Measurements from ENCODE around the gene ASB18.

The ASB18 gene

DNA sequence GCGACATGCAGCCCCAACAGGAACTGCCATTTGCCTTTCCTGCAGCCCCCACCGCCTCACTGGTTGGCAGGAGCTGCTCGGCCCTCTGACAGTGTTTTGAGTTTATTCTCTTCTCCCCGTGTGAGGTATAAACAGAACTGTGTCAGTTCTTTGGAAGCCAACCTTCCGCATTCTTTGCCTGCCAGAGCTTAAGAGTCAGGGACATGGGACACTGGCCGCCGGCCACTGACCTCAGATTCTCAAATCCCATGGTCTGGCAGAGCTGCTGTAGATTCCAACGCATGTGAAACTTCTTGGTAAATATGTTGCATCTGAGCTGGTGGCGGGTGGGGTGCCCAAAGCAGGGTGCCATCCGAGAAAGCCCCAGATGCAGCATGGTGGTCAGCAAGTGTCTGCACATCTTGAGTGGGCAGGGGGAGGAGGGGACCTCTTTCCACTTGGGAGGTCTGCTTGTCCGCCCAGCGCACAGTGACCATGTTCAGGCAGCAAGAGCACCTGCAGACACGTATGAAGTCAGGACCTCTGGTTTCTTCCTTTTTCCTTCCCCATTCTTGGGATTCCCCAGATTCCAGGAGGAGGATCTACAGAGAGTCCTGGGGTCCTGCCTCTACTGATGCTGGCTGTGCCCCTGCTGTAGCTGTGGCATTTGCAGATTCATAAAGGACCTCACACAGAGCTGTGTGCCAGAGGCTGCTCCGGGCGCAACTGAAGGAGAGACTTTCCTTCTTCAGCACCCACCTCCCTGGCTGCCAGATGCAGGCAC, 23.8 kb downstream of the ASB18 start:
- no peaks in the 10 kb centered on the region for H3K36me3 Mint-ChIP-seq (ENCODE audit: low read depth)
- no peak overlapping the region for H3K27ac Mint-ChIP-seq
- H3K4me1 Mint-ChIP-seq (ENCODE audit: low read depth), result no peaks in the 10 kb centered on the region
- no peaks in the 10 kb centered on the region for H3K9me3 Mint-ChIP-seq
- H3K4me3 Mint-ChIP-seq, result no peak overlapping the region
- peaks cover 32% of the 10 kb centered on the region for H3K27me3 Mint-ChIP-seq

DNA sequence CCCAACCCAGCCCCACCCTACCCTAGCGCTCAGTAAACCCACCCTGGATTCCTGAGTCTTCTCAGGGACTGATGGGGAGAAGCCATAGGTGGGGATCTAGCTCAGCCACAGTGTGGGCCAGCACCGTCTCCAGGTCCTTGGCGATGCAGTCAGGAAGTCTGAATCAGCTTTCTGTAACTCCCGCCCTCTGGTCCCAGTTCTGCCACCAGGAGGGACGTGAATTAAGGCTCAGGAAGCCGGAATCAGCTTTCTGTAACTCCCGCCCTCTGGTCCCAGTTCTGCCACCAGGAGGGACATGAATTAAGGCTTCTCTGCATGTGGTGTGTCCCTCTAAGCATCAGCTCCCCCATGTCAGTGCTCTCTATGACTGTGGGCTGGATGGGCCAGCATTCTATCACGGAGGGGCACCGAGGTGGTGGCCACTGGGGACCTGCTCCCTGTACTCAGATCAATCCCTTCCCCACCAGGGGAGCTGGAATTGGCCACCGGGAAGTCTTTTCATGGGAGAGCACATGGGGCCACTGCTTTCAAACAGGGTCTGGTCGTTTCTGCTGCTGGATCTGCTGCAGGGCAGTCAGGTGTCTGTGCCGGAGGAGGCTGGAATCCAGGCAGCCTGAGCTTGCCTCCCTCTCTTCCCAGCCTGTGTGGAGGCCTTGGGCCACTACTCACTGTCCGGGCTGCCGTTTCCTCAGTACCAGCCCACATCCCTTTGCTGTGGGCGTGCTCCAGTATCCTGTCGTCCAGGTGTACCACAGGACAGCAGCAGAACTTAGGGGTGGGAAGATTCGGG, 24.7 kb downstream of the ASB18 start:
- no peaks in the 10 kb centered on the region for H3K9me3 Mint-ChIP-seq
- no peaks in the 10 kb centered on the region for H3K36me3 Mint-ChIP-seq (ENCODE audit: low read depth)
- H3K4me3 Mint-ChIP-seq, result no peak overlapping the region
- no peaks in the 10 kb centered on the region for H3K4me1 Mint-ChIP-seq (ENCODE audit: low read depth)
- H3K27ac Mint-ChIP-seq, result no peak overlapping the region
- H3K27me3 Mint-ChIP-seq, result peaks cover 41% of the 10 kb centered on the region

DNA sequence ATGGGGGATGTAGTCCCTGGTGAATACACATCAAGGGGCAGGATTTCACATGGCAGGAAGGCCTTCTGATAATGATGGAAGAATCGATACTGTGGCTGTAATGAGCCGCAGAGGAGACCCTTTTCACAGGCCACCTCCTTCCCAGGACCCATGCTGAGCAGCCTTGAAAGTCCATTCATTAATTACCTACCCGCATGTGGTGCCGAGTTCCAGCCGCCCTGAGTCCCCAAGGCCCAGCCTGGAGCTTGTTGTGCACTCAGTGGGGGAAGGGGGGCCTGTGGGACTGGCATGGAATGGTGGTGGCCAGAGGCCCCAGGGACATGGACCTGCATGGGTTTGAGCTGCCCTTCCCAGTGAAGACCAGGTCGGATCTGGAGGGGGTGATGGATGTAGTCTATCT, 25.5 kb downstream of the ASB18 start:
- Mint-ChIP-seq H3K4me1 (ENCODE audit: low read depth) (no peaks in the 10 kb centered on the region), H3K4me3 (no peak overlapping the region), H3K27me3 (peaks cover 44% of the 10 kb centered on the region), H3K9me3 (no peaks in the 10 kb centered on the region), H3K36me3 (ENCODE audit: low read depth) (no peaks in the 10 kb centered on the region), H3K27ac (no peak overlapping the region)

DNA sequence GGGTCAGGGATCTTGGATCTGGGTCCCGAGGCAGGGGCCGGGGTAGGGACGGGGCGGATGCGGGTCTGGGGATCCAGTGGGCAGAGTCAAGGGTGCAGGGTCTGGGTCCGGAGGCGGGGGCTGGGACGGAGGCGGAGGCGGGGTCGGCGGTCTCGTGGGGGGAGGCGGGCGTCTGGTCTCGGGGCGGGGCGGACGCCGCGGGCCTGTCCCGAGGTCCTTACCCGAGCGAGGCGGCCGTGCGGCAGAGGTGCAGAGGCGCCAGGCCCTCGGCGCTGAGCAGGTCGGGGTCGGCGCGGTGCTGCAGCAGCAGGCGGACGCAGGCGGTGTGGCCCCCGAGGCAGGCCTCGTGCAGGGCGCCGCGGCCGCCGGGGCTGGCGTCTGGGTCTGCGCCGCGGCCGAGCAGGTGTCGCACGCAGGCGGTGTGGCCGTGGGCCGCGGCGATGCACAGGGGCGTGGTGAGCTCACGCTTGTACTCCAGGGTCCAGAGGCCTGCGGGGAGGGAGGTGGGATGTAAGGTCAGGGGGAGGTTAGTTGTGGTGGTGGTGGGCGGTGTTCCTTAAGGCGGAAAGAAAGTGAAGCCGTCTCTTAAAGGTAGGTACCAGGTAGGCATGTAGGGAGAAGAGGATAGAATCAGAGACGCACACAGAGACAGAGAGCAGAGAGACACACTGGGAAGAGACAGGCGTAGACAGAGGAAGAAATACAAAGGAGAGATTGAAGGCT, 26.6 kb downstream of the ASB18 start:
- no peaks in the 10 kb centered on the region for H3K4me1 Mint-ChIP-seq (ENCODE audit: low read depth)
- H3K27me3 Mint-ChIP-seq, result peaks cover 44% of the 10 kb centered on the region
- H3K27ac Mint-ChIP-seq, result no peak overlapping the region
- H3K9me3 Mint-ChIP-seq, result no peaks in the 10 kb centered on the region
- H3K4me3 Mint-ChIP-seq, result no peak overlapping the region
- no peaks in the 10 kb centered on the region for H3K36me3 Mint-ChIP-seq (ENCODE audit: low read depth)

DNA sequence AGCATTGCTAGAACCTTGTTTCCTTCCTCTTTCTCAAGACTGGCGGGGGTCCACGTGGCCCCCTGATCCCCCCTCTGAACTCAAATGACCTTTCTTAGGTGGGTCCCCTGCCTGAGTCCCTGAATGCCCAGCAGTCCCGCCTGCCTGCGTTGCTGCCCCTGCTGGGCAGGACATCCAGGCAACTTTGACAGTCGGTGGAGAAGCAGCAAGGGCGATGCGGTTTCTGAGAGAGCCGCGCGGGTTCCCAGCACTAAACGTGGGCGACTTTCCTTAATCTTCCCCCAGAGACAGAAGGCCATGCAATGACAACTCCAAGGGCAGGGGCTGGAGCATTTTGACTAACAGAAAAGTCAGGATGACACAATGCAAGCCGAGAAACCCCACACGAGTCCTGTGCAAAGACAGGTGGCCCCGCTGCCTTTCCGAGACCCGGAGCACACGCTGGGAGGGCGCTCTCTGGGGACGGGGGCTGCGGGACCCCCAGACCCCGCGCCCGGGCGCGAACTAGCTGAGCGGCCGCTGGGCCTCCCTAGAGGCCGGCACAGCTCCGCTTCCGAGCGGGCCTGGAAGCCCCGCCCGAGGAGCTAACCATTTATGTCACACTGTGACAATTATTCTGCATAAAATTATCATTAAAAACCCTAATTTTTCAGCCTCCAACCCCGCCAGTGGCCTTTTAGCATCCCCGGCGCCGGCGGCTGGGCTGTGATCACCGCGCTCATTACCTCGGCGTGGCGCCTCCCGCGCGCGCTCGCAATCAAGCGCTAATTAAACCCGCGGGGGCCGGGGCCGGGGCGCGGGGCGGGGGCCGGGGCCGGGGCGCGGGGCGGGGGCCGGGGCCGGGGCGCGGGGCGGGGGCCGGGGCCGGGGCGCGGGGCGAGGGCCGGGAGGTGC, 27.4 kb downstream of the ASB18 start:
- Mint-ChIP-seq H3K27ac (no peak overlapping the region), H3K36me3 (ENCODE audit: low read depth) (no peaks in the 10 kb centered on the region), H3K9me3 (no peaks in the 10 kb centered on the region), H3K4me1 (ENCODE audit: low read depth) (no peaks in the 10 kb centered on the region), H3K4me3 (no peak overlapping the region), H3K27me3 (peaks cover 44% of the 10 kb centered on the region)

DNA sequence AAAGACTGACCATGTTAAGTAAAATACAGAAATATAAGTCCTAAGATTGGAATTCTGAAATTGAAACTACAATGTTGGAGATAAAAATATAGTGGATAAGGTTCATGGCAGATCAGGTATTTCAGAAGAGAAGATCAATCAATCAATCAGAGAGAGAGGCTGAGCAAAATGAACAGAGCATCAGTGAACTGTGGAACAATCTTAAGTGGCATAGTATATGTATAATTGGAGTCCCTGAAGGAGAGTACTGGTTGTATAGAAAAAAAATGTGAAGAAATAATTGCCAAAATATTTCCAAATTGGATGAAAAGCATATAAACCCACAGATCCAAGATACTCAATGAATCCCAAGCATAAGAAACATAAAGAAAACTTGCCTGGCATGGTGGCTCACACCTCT, 35.0 kb downstream of the ASB18 start:
- H3K36me3 Mint-ChIP-seq (ENCODE audit: low read depth), result no peaks in the 10 kb centered on the region
- peaks cover 25% of the 10 kb centered on the region for H3K9me3 Mint-ChIP-seq
- no peak overlapping the region for H3K4me3 Mint-ChIP-seq
- H3K27ac Mint-ChIP-seq, result no peak overlapping the region
- no peaks in the 10 kb centered on the region for H3K4me1 Mint-ChIP-seq (ENCODE audit: low read depth)
- H3K27me3 Mint-ChIP-seq, result peaks cover 15% of the 10 kb centered on the region

DNA sequence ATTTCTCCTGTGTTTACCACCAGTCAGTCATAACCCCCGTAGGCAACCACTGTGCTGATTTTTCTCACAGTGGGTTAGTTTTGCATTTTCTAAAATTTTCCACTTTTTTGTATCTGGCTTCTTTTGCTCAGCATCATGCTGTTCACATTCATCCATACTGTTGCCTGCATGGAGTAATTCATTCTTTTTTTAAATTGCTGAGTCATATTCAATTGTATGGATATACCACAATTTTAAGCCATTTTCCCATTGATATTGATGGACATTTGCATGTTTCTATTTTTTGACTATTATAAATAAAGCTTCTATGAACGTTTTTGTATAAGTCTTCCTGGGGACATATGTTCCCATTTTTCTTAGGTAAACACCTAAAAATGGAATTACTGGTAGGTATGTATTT, 40.5 kb downstream of the ASB18 start:
- Mint-ChIP-seq H3K4me3 (no peak overlapping the region), H3K36me3 (ENCODE audit: low read depth) (no peaks in the 10 kb centered on the region), H3K27ac (no peak overlapping the region), H3K27me3 (peaks cover 13% of the 10 kb centered on the region), H3K9me3 (peaks cover 18% of the 10 kb centered on the region), H3K4me1 (ENCODE audit: low read depth) (no peaks in the 10 kb centered on the region)

DNA sequence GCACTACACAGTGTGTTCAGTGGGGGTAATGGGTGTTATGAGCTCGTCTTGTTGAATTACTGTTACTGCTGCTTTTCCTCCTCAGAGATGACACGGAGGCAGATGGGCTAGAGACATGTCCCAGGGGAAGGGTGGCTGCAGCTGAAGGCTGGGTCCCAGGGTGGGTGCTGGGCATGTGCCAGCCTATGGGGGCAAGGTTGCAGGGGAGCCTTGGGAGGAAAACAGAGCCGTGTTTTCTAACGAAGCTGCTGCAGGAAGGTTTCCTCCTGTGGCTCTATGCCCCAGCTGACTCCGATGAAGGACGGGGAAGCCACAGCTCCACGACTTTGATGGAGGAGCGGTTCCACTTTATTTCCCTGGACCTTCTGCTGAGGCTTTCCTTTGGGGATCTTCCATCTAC, 42.4 kb downstream of the ASB18 start:
- no peaks in the 10 kb centered on the region for H3K36me3 Mint-ChIP-seq (ENCODE audit: low read depth)
- peaks cover 12% of the 10 kb centered on the region for H3K9me3 Mint-ChIP-seq
- no peak overlapping the region for H3K4me3 Mint-ChIP-seq
- H3K27me3 Mint-ChIP-seq, result peaks cover 11% of the 10 kb centered on the region
- no peak overlapping the region for H3K27ac Mint-ChIP-seq
- H3K4me1 Mint-ChIP-seq (ENCODE audit: low read depth), result no peaks in the 10 kb centered on the region

DNA sequence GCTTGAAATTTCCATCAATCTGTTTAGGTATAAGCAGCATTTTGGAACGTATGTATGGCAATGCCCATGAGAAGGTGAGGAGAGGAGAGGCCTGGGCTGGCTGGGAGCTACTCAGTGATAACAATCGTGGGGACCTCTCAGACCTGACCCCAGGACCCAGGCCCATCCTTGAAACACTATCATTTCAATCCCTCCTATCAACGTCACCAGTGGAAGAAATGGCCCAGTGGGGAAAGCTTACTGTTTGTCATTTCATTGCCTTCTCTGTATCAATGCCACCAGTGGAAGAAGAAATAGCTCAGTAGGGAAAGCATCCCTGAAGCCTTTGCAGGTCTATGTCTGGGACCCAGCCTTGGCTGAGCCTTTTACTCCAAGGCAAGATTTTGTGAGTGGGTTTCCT, 44.8 kb downstream of the ASB18 start:
- Mint-ChIP-seq H3K27me3 (peaks cover 23% of the 10 kb centered on the region), H3K4me3 (no peak overlapping the region), H3K27ac (no peak overlapping the region), H3K9me3 (peaks cover 9% of the 10 kb centered on the region), H3K4me1 (ENCODE audit: low read depth) (no peaks in the 10 kb centered on the region), H3K36me3 (ENCODE audit: low read depth) (no peaks in the 10 kb centered on the region)

DNA sequence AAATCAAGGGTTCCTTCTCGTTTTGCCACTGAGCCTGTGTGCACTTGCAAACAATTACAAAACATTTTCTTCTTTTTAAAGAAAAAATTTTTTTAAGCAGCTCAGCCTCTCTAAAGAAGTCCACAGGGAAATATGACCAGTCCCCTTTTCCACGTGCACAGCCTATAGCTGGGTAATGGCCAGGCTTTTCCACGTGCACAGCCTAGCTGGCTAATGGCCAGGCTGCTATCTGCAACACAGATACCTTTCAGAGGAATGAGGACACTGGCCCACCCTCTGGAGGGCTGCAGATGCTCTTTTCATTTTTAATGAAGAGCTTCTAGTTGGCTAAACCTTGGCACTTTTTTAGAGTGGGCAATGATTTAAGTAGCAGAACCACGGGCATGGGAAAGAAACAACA, 46.3 kb downstream of the ASB18 start:
- no peaks in the 10 kb centered on the region for H3K36me3 Mint-ChIP-seq (ENCODE audit: low read depth)
- no peak overlapping the region for H3K27ac Mint-ChIP-seq
- H3K4me3 Mint-ChIP-seq, result no peak overlapping the region
- H3K27me3 Mint-ChIP-seq, result peaks cover 31% of the 10 kb centered on the region
- no peaks in the 10 kb centered on the region for H3K9me3 Mint-ChIP-seq
- no peaks in the 10 kb centered on the region for H3K4me1 Mint-ChIP-seq (ENCODE audit: low read depth)

DNA sequence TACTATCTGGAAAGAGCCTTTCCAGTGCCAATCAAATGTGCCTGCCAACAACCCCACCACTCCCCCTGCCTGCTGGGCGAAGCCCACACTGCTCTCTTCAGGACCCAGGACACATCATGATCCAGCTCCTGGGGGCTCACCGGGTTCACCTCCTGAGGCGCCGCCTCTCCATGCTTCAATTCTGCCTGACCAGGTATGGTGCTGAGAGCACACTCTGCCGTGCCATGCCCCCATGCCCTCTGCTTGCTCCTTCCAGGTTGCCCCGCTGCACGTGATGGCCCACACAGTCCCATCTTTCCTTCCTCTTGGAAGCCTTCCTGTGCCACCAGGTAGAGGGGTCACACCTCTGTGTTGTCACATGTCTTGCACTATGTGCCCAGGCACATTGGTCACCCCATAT, 47.5 kb downstream of the ASB18 start:
- H3K36me3 Mint-ChIP-seq (ENCODE audit: low read depth), result no peaks in the 10 kb centered on the region
- H3K9me3 Mint-ChIP-seq, result no peaks in the 10 kb centered on the region
- no peaks in the 10 kb centered on the region for H3K4me1 Mint-ChIP-seq (ENCODE audit: low read depth)
- H3K27ac Mint-ChIP-seq, result no peak overlapping the region
- no peak overlapping the region for H3K4me3 Mint-ChIP-seq
- peaks cover 30% of the 10 kb centered on the region for H3K27me3 Mint-ChIP-seq

DNA sequence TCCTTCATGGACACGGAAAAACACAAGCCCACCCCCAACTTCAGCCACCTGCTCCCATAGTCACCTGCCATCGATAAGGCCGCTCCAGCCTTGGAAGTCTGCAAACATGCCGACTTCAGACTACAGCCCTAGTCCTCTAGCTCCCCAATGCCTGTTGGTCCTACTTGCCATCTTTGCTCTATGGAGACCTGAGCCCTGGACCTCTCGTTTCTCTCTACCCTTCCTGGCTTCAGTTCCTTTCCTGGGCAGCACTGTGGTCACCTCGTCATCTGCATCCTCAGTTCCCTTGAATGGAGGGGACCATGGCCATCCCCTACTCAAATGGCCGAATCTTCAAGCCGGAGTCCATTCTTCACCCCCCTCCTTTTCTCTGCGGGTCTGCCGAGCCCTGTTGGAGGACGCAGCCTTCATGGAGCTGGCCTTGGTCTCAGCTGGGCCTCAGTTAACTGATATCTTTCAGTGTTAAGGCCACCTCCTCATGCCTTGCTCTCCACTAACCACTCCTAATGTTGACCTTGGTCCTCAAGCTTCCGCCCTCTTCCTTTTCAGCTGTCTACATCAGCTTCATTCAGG, 48.4 kb downstream of the ASB18 start:
- Mint-ChIP-seq H3K27me3 (peaks cover 31% of the 10 kb centered on the region), H3K4me1 (ENCODE audit: low read depth) (no peaks in the 10 kb centered on the region), H3K27ac (no peak overlapping the region), H3K9me3 (no peaks in the 10 kb centered on the region), H3K36me3 (ENCODE audit: low read depth) (no peaks in the 10 kb centered on the region), H3K4me3 (no peak overlapping the region)

DNA sequence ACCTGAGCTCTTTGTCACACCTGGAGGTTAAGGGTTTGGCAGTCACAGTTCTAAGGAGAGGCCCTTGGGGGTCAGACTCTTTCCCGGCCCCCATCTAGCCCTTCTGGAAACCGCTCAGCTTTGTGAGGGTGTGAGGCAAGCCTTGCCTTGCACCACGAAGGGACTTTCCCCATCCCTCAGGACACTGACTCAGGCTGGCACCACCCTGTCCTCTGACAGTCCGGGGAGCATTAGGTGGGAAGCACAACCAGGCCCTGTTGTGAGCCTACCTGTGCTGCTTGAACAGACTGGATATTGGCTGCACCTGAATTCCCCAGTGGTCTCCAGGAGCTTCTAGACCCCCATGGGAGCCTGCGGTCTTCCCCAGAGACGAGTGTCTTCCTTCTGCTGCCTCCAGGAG, 49.0 kb downstream of the ASB18 start:
- no peak overlapping the region for H3K4me3 Mint-ChIP-seq

DNA sequence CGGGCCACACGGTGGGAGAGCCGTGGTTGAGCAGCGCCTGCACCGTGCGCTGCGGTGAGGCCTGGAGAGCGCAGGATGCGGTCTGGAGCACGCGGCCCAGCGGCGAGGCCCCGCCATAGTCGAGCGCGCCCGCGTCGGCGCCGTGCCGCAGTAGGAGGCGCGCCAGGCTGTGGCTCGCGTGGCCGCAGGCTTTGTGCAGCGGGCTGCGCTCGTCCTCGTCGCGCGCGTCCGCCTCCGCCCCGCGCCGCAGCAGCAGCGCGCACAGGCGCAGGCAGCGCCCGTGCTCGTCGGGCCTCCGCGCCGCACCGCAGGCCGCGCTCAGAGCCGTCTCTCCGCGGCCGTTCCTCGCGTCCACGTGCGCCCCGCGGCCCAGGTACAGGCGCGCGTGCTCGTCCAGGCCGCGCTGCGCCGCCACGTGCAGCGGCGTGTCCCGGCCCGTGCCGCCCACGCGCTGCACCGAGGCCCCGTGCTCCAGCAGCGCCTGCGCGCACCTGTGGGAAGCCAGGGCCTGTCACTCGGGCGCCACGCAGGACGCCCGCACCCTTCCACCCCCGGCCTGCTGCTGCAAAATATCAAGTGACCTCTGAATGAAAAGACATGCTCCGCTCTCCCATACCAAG, 49.7 kb downstream of the ASB18 start:
- Mint-ChIP-seq H3K27ac (no peak overlapping the region), H3K9me3 (no peaks in the 10 kb centered on the region), H3K27me3 (peaks cover 35% of the 10 kb centered on the region), H3K4me3 (no peak overlapping the region), H3K36me3 (ENCODE audit: low read depth) (no peaks in the 10 kb centered on the region), H3K4me1 (ENCODE audit: low read depth) (no peaks in the 10 kb centered on the region)

More for the DNA sequence above, 49.0 kb downstream of the ASB18 start:
- Mint-ChIP-seq H3K9me3 (no peaks in the 10 kb centered on the region), H3K27me3 (peaks cover 31% of the 10 kb centered on the region), H3K36me3 (ENCODE audit: low read depth) (no peaks in the 10 kb centered on the region), H3K27ac (no peak overlapping the region), H3K4me1 (ENCODE audit: low read depth) (no peaks in the 10 kb centered on the region)

Data from stimulated activated naive CD8-positive, alpha-beta T cell treated with anti-CD3 and anti-CD28 coated beads, Interleukin-15, Interleukin-2, amounts not matched to agents 100 ng/mL and 50 ng/mL, for 24 hours (primary cell).